GM10248 (cell line): Measurements from ENCODE around the gene ZCCHC2.

Source experiments
- CTCF ChIA-PET: fragments of 300-600 bp; sonication (Branson Sonifier 250); formaldehyde crosslinking; extraction: SDS; loops from one replicate; lab custom pipeline; 2021; ENCODE audit warnings: antibody characterized with exemption; lab: Yijun Ruan, JAX
- POLR2A ChIA-PET: fragments of 350-650 bp; sonication (Branson Sonifier 250); formaldehyde crosslinking; extraction: SDS; loops from one replicate; lab custom pipeline; 2020; ENCODE audit warnings: antibody characterized with exemption; lab: Yijun Ruan, JAX
- DNase-seq: peaks from one replicate; pipeline ENCODE4 v3.0.0; 2012; ENCODE audit errors: extremely low spot score
- CTCF ChIP-seq: IDR thresholded peaks from 2 replicates; pipeline ENCODE4 v1.5.1; 2012; ENCODE audit warnings: mild to moderate bottlenecking, low read depth; ENCODE audit errors: extremely low read depth, missing control alignments, control extremely low read depth

ZCCHC2 gene

GRCh38 chr18:62610351-62610700, 87.5 kb downstream of the ZCCHC2 start:
- ChIA-PET POLR2A (no interaction called here), CTCF (interaction anchor here (1.5 kb wide), 1 partner anchor 8 kb away, joined by 4 read pairs; no protein-coding TSS in a partner anchor)
- no peak for TF ChIP-seq CTCF
- DNase-seq = no peak

GRCh38 chr18:62610701-62611411, 88.0 kb downstream of the ZCCHC2 start:
- no peak for DNase-seq
- TF ChIP-seq CTCF = no peak
- POLR2A ChIA-PET = no interaction called here
- CTCF ChIA-PET = interaction anchor here (5.2 kb wide), 1 partner anchor 24 kb away, joined by 23 read pairs; no protein-coding TSS in a partner anchor

DNA sequence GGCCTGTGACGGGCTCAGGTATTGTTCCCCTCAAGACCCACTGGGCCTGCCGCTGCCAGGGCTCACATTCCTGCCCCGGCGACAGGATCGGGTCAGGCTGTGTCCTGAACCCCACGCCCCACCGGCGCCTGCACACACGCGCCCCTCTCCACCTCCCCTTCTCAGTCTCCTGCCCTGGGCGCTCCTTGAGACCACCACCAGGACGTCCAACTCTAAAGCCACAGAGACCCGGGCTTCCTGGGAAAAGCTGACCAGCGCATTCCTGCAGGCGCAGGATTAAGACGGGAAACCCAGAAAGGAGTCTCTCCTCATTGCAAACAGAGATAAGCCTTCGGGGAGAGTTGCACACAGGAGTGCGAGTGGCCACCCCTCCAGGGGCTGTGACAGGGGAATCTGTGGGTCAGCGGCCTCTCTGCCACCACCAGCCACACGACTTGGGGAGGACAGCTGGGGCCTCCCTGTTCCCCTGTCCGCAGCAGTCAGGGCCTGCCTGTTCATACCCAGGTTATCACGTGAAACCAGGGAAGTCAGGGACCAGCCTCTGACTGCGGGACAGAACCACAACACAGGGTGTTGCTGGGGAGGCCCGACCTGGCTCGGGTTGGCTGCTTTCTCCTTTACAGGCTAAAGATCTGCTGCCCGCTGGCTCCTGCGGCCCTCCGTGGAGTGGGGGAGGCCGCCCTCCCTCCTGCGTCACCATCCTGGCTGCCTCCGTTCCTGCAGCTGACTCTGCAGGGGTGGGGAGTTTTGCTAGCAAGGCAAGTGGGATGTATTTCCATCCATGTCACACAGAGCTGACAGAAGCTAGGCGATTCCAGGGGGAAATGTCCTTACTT, 88.8 kb downstream of the ZCCHC2 start:
- TF ChIP-seq CTCF = no peak
- no peak for DNase-seq
- CTCF ChIA-PET = interaction anchor here (5.2 kb wide), 1 partner anchor 25 kb away, joined by 23 read pairs; no protein-coding TSS in a partner anchor
- POLR2A ChIA-PET = no interaction called here

DNA sequence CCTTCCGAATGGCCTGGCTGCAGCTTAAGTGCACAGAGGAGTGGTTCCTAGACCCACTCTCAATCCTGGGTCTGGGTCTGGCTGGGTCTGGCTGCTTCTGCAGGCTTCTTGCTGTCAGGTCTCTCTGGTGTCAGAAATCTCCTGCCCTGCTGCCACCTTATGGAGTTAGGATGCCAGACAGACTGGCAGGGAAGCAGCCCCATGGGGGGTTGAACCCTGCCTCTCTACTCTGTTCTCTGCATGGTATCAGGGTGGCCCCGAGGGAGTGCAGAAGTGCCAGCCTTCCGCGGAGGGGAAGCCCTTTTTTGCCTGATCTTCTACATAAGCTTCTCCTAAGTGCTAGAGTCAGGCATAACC, 89.4 kb downstream of the ZCCHC2 start:
- no peak for DNase-seq
- POLR2A ChIA-PET = no interaction called here
- CTCF ChIA-PET = interaction anchor here (5.2 kb wide), 1 partner anchor 26 kb away, joined by 23 read pairs; no protein-coding TSS in a partner anchor
- no peak for TF ChIP-seq CTCF

DNA sequence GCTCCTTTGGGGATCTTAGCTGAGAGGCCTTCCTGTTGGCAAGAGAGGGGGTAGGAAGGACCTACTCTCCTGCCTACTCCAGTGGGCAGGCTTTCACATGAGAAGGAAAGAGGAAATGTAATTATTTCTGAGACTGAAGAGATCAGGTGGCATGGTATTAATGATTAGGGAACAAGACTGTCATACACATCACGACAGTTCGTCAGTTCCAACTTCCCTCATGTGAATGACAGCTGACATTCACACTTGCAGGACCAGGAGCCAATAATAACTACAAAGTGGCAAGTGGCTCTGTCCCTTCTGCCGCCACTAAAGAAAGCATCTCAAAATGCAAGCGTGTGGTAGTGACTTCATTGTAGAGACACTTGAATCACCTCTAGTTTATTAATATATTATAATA, 90.0 kb downstream of the ZCCHC2 start:
- DNase-seq = no peak
- TF ChIP-seq CTCF = no peak
- POLR2A ChIA-PET = no interaction called here
- CTCF ChIA-PET = interaction anchor here (5.2 kb wide), 1 partner anchor 26 kb away, joined by 23 read pairs; no protein-coding TSS in a partner anchor

GRCh38 chr18:62614494-62614893, 91.7 kb downstream of the ZCCHC2 start:
- POLR2A ChIA-PET = no interaction called here
- DNase-seq = no peak
- CTCF ChIA-PET = interaction anchor here (1.2 to 5.2 kb wide), 3 partner anchors 22 to 368 kb away, joined by 3 to 23 read pairs (median 5); no protein-coding TSS in a partner anchor
- TF ChIP-seq CTCF = no peak
